WERI-Rb-1 (cell line): ENCODE results near the gene CCDC169.

Experiments used
- DNase-seq: peaks from one replicate; pipeline ENCODE4 v3.0.0-alpha.2; 2020
- H3K27ac ChIP-seq: fragments of 250-450 bp; sonication (Bioruptor Pico); 2 replicates; pipeline ENCODE4 v1.5.1; 2020; ENCODE audit warnings: mild to moderate bottlenecking, moderate library complexity
- H3K27me3 ChIP-seq: fragments of 250-450 bp; sonication (Bioruptor Pico); 2 replicates; pipeline ENCODE4 v1.5.1; 2021; ENCODE audit warnings: mild to moderate bottlenecking, low read depth, moderate library complexity; ENCODE audit not compliant: insufficient read depth, severe bottlenecking
- H3K36me3 ChIP-seq: fragments of 250-450 bp; sonication (Bioruptor Pico); 2 replicates; pipeline ENCODE4 v1.5.1; 2020; ENCODE audit warnings: mild to moderate bottlenecking, moderate library complexity
- H3K4me3 ChIP-seq: 2 replicates; pipeline ENCODE4 v1.5.1; 2011; ENCODE audit warnings: low read depth, mild to moderate bottlenecking, control low read depth, low read length
- H3K9me3 ChIP-seq: fragments of 250-450 bp; sonication (Bioruptor Pico); 2 replicates; pipeline ENCODE4 v1.5.1; 2021; ENCODE audit warnings: mild to moderate bottlenecking, moderate library complexity; ENCODE audit not compliant: severe bottlenecking
- CTCF ChIP-seq: IDR thresholded peaks from 2 replicates; pipeline ENCODE4 v1.5.1; 2011; ENCODE audit warnings: low read depth, mild to moderate bottlenecking, control low read depth, inconsistent platforms, low read length

CCDC169 gene

GRCh38 chr13:36258831-36259230 is 38.8 kb downstream of the CCDC169 start:
- Histone ChIP-seq H3K36me3 (no peaks in the 10 kb centered on the region), H3K27ac (no peak overlapping the region), H3K27me3 (no peaks in the 10 kb centered on the region), H3K9me3 (no peaks in the 10 kb centered on the region), H3K4me3 (no peak overlapping the region)
- TF ChIP-seq CTCF: no peak
- DNase-seq: no peak

DNA sequence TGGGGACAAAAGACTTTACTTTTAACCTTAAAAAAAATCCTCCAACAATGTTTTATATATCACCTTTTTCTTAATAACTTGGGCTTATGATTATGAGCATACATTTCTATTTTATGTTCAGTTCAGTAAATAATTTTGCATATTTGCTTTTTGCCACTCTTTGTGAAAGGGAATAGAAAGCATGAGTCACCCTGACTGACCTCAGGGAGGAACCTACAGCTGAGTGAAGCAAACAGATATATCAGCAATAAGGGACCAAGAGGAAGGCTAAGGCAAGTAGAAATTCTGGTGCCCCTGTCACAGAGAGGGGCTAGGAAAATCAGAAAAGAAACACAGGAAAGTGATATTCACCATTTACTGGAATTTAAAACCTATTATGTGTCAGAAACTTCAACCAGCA is 46.1 kb downstream of the CCDC169 start:
- H3K4me3 ChIP-seq: no peak overlapping the region
- peaks cover 3% of the 10 kb centered on the region; the same call in 1 of the 2 replicates for H3K36me3 ChIP-seq
- no peak for DNase-seq
- H3K27ac ChIP-seq: no peak overlapping the region
- TF ChIP-seq CTCF: no peak
- no peaks in the 10 kb centered on the region for H3K27me3 ChIP-seq
- no peaks in the 10 kb centered on the region for H3K9me3 ChIP-seq

- Histone ChIP-seq H3K27me3 (no peaks in the 10 kb centered on the region), H3K27ac (no peak overlapping the region), H3K4me3 (no peak overlapping the region), H3K36me3 (peaks cover 3% of the 10 kb centered on the region; the same call in 1 of the 2 replicates), H3K9me3 (no peaks in the 10 kb centered on the region)
- no peak for DNase-seq
- TF ChIP-seq CTCF: no peak
Observed at GRCh38 chr13:36251017-36251416, 46.6 kb downstream of the CCDC169 start.

GRCh38 chr13:36248700-36249099 is 48.9 kb downstream of the CCDC169 start:
- no peak for DNase-seq
- TF ChIP-seq CTCF: no peak
- Histone ChIP-seq H3K4me3 (no peak overlapping the region), H3K27ac (no peak overlapping the region), H3K9me3 (no peaks in the 10 kb centered on the region), H3K27me3 (no peaks in the 10 kb centered on the region), H3K36me3 (peaks cover 3% of the 10 kb centered on the region; the same call in 1 of the 2 replicates)

GRCh38 chr13:36244990-36245389 is 52.6 kb downstream of the CCDC169 start:
- no peak for TF ChIP-seq CTCF
- no peak overlapping the region for H3K27ac ChIP-seq
- DNase-seq: no peak
- no peak overlapping the region for H3K4me3 ChIP-seq
- no peaks in the 10 kb centered on the region for H3K9me3 ChIP-seq
- H3K27me3 ChIP-seq: no peaks in the 10 kb centered on the region
- H3K36me3 ChIP-seq: peaks cover 3% of the 10 kb centered on the region; the same call in 1 of the 2 replicates

DNA sequence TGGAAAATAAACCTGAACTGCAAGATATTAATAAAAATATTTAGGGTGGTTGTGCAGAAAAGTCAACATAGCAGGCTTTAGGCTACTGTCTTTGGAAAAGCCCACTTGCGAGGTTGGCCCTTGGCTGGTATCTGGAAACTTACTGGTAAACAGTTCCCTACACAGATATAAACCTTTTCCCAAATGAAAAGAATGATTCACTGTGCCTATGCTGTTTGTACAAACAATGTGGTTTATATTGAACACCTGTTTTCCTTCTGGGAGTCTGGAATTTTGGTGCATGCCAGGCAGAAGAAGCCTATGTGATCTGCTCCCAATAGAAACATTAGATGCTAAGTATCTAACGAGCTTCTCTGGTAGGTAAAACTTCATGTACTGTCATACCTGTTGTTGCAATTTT is 53.5 kb downstream of the CCDC169 start:
- H3K4me3 ChIP-seq: no peak overlapping the region
- no peak overlapping the region for H3K27ac ChIP-seq
- peaks cover 3% of the 10 kb centered on the region; the same call in 1 of the 2 replicates for H3K36me3 ChIP-seq
- no peaks in the 10 kb centered on the region for H3K27me3 ChIP-seq
- DNase-seq: no peak
- TF ChIP-seq CTCF: no peak
- H3K9me3 ChIP-seq: no peaks in the 10 kb centered on the region
